GM19438 (cell line): ENCODE measurements around the gene CLPX.
"Not testable (repeated sequence)": the region's sequence is repeated elsewhere in the genome, so short reads cannot be mapped to it uniquely, and the experiment has no call there.

Experiments used
- ATAC-seq: cut with Tn5 transposase; IDR thresholded peaks from one replicate; pipeline ENCODE4 v1.9.1; 2021; ENCODE audit warnings: low read depth; ENCODE audit not compliant: unreplicated experiment

CLPX gene

GRCh38 chr15:65207280-65207840, 22.2 kb upstream of the CLPX start:
- ATAC-seq, result no peak

GRCh38 chr15:65206750-65207149, 21.6 kb upstream of the CLPX start:
- no peak for ATAC-seq

- no peak for ATAC-seq
Measured at GRCh38 chr15:65204931-65205660, 20.0 kb upstream of the CLPX start.

- no peak for ATAC-seq
Measured at GRCh38 chr15:65204236-65204930, 19.2 kb upstream of the CLPX start.

GRCh38 chr15:65201918-65202317, 16.8 kb upstream of the CLPX start:
- ATAC-seq, result no peak

GRCh38 chr15:65198571-65198970, 13.4 kb upstream of the CLPX start:
- no peak for ATAC-seq

- ATAC-seq, result no peak
Measured at GRCh38 chr15:65197337-65197645, 12.1 kb upstream of the CLPX start.

- ATAC-seq, result no peak
Measured at GRCh38 chr15:65196637-65197336, 11.6 kb upstream of the CLPX start.

- ATAC-seq, result no peak
Measured at GRCh38 chr15:65195548-65195923, 10.4 kb upstream of the CLPX start.

- no peak for ATAC-seq
Measured at GRCh38 chr15:65194826-65195547, 9.8 kb upstream of the CLPX start.

GRCh38 chr15:65192016-65192415, 6.9 kb upstream of the CLPX start:
- ATAC-seq, result no peak

GRCh38 chr15:65189102-65189740, 4.1 kb upstream of the CLPX start:
- ATAC-seq, result no peak

- not testable (repeated sequence) for ATAC-seq
Measured at GRCh38 chr15:65188472-65188871, 3.3 kb upstream of the CLPX start.

GRCh38 chr15:65184305-65184867, 756 bp downstream of the CLPX start:
- ATAC-seq, result peak; percentile 15

- ATAC-seq, result no peak
Measured at GRCh38 chr15:65183865-65184159, 1.3 kb downstream of the CLPX start.

- no peak for ATAC-seq
Measured at GRCh38 chr15:65182538-65182937, 2.6 kb downstream of the CLPX start.

- not testable (repeated sequence) for ATAC-seq
Measured at GRCh38 chr15:65181582-65182353, 3.4 kb downstream of the CLPX start.

- ATAC-seq, result no peak
Measured at GRCh38 chr15:65180167-65180566, 5.0 kb downstream of the CLPX start.

- no peak for ATAC-seq
Measured at GRCh38 chr15:65177901-65178300, 7.2 kb downstream of the CLPX start.
